Measurements from ENCODE around the gene TMEM72.

Gene TMEM72

GRCh38 chr10:44921061-44921460 lies 9.9 kb downstream of the TMEM72 start:
- no peak for DNase-seq (ENCODE audit: low spot score)

- DNase-seq (ENCODE audit: low spot score): no peak
These were observed 10.4 kb downstream of the TMEM72 start for GRCh38 chr10:44921506-44921905.

- no peak for DNase-seq (ENCODE audit: low spot score)
These were observed 10.9 kb downstream of the TMEM72 start for GRCh38 chr10:44922021-44922420.

- no peak for DNase-seq (ENCODE audit: low spot score)
These were observed 11.8 kb downstream of the TMEM72 start for GRCh38 chr10:44922796-44923545.

- no peak for DNase-seq (ENCODE audit: low spot score)
These were observed 12.5 kb downstream of the TMEM72 start for GRCh38 chr10:44923611-44924010.

- no peak for DNase-seq (ENCODE audit: low spot score)
These were observed 13.3 kb downstream of the TMEM72 start for GRCh38 chr10:44924261-44925040.

GRCh38 chr10:44925224-44925623 lies 14.1 kb downstream of the TMEM72 start:
- no peak for DNase-seq (ENCODE audit: low spot score)

- DNase-seq (ENCODE audit: low spot score): no peak
These were observed 14.9 kb downstream of the TMEM72 start for GRCh38 chr10:44925811-44926750.

GRCh38 chr10:44926751-44927351 lies 15.7 kb downstream of the TMEM72 start:
- no peak for DNase-seq (ENCODE audit: low spot score)

- DNase-seq (ENCODE audit: low spot score): no peak
These were observed 16.2 kb downstream of the TMEM72 start for GRCh38 chr10:44927352-44927751.

GRCh38 chr10:44928462-44928861 lies 17.3 kb downstream of the TMEM72 start:
- no peak for DNase-seq (ENCODE audit: low spot score)

- DNase-seq (ENCODE audit: low spot score): no peak
These were observed 18.5 kb downstream of the TMEM72 start for GRCh38 chr10:44929356-44930255.

GRCh38 chr10:44930904-44931620 lies 19.9 kb downstream of the TMEM72 start:
- no peak for DNase-seq (ENCODE audit: low spot score)

- no peak for DNase-seq (ENCODE audit: low spot score)
These were observed 20.7 kb downstream of the TMEM72 start for GRCh38 chr10:44931621-44932516.

- DNase-seq (ENCODE audit: low spot score): peak; percentile 29
These were observed 21.6 kb downstream of the TMEM72 start for GRCh38 chr10:44932517-44933450.

- no peak for DNase-seq (ENCODE audit: low spot score)
These were observed 22.5 kb downstream of the TMEM72 start for GRCh38 chr10:44933451-44934321.

Data from hematopoietic multipotent progenitor cell treated with erythropoietin and hydrocortisone succinate and interleukin-3 and kit ligand, for 17 days (in vitro differentiated cells).